Fibroblast of lung (primary cell): ENCODE measurements around the gene UCK1. TPM values are rescaled to one million over a fixed set of nuclear protein-coding genes. Genes with fewer than 3 reads are reported as not detected.

Experiments used
- DNase-seq, 2 donors: peaks; one replicate each; pipeline versions ENCODE4 v3.0.0 to v3.0.0-alpha.2; 2010; ENCODE audit warnings: low read depth in 2 of 2
- H2AFZ ChIP-seq: 2 replicates; pipeline ENCODE4 v1.5.1; 2012; ENCODE audit warnings: low read length, control low read depth, inconsistent platforms
- H3K27ac ChIP-seq: 2 replicates; pipeline ENCODE4 v1.5.1; 2011; ENCODE audit warnings: low read length, control low read depth; ENCODE audit not compliant: insufficient read depth
- H3K27me3 ChIP-seq: 2 replicates; pipeline ENCODE4 v1.5.1; 2011; ENCODE audit warnings: mild to moderate bottlenecking, low read length; ENCODE audit not compliant: control insufficient read depth, insufficient read depth
- H3K36me3 ChIP-seq: 2 replicates; pipeline ENCODE4 v1.5.1; 2011; ENCODE audit warnings: low read length; ENCODE audit not compliant: control insufficient read depth, insufficient read depth
- H3K4me1 ChIP-seq: 2 replicates; pipeline ENCODE4 v1.5.1; 2011; ENCODE audit warnings: low read length; ENCODE audit not compliant: control insufficient read depth, insufficient read depth; ENCODE audit errors: extremely low read depth
- H3K4me2 ChIP-seq: 2 replicates; pipeline ENCODE4 v1.5.1; 2011; ENCODE audit warnings: low read length, control low read depth; ENCODE audit not compliant: insufficient read depth; ENCODE audit errors: extremely low read depth
- H3K4me3 ChIP-seq, 4 experiments: fragments of 200-600 bp in 1 of 4; sonication (generic) in 1 of 4; replicated peaks in 1 of 4; 2 replicates each; pipeline ENCODE4 v1.5.1; 2011 to 2016; ENCODE audit warnings: low read length in 4 of 4, low read depth in 3 of 4, mild to moderate bottlenecking in 3 of 4, control low read depth in 2 of 4, inconsistent platforms in 1 of 4, mixed read lengths in 1 of 4; ENCODE audit not compliant: insufficient read depth in 1 of 4; ENCODE audit errors: control extremely low read depth in 1 of 4
- H3K79me2 ChIP-seq: 2 replicates; pipeline ENCODE4 v1.5.1; 2012; ENCODE audit warnings: mild to moderate bottlenecking, low read length, inconsistent platforms; ENCODE audit not compliant: control insufficient read depth, insufficient read depth
- H3K9ac ChIP-seq: 2 replicates; pipeline ENCODE4 v1.5.1; 2011; ENCODE audit warnings: mild to moderate bottlenecking, low read length, control low read depth; ENCODE audit not compliant: insufficient read depth
- H3K9me3 ChIP-seq: 2 replicates; pipeline ENCODE4 v1.5.1; 2012; ENCODE audit warnings: low read depth, low read length; ENCODE audit not compliant: control insufficient read depth, insufficient read depth
- H4K20me1 ChIP-seq: 2 replicates; pipeline ENCODE4 v1.5.1; 2011; ENCODE audit warnings: low read length; ENCODE audit not compliant: control insufficient read depth, insufficient read depth; ENCODE audit errors: extremely low read depth
- CTCF ChIP-seq, 2 donors: IDR thresholded peaks in 1 of 2; conservative IDR thresholded peaks in 1 of 2; 1 replicate in 1 of 2; 2 replicates in 1 of 2; pipeline ENCODE4 v1.5.1; 2011 to 2012; ENCODE audit warnings: low read length in 2 of 2, control low read depth in 1 of 2, inconsistent platforms in 1 of 2, low read depth in 1 of 2, mild to moderate bottlenecking in 1 of 2
- EZH2 ChIP-seq: IDR thresholded peaks from 2 replicates; pipeline ENCODE4 v1.5.1; 2012; ENCODE audit warnings: low read length, control low read depth, mild to moderate bottlenecking; ENCODE audit errors: missing control alignments
- polyA plus RNA-seq, 2 donors: library from polyadenylated mRNA; depleted of rRNA in 1 of 2; stranded (reverse) in 1 of 2; unstranded in 1 of 2; fragments of >200 nt; gene quantifications; 2 replicates each; pipeline ENCODE4 v1.2.1, GENCODE V29; 2011 to 2012; ENCODE audit warnings: missing spikeins in 1 of 2
- total RNA-seq: library from RNA; depleted of rRNA; stranded (reverse); fragments of >200 nt; gene quantifications from 2 replicates; pipeline ENCODE4 v1.2.1, GENCODE V29; 2014

The UCK1 gene
- total and polyA plus RNA-seq, 2 donors (not counting 1 experiment from before 2014, with no cell fraction given): 20.9 to 22.3 TPM

GRCh38 chr9:131522257-131523085, 8.6 kb downstream of the UCK1 start:
- Histone ChIP-seq H3K9me3 (no peaks in the 10 kb centered on the region), H4K20me1 (no peaks in the 10 kb centered on the region), H3K27me3 (no peaks in the 10 kb centered on the region), H3K4me3 (no peak overlapping the region), H3K36me3 (peaks cover 36% of the 10 kb centered on the region), H3K4me2 (no peak overlapping the region), H3K9ac (no peak overlapping the region), H3K27ac (no peak overlapping the region), H2AFZ (no peak overlapping the region), H3K4me1 (no peaks in the 10 kb centered on the region), H3K79me2 (no peaks in the 10 kb centered on the region)
- no peak for DNase-seq
- TF ChIP-seq CTCF (conservative IDR thresholded peaks at IDR 0.05 in 1 of 2, IDR thresholded peaks at IDR 0.05 in 1 of 2; ENCODE audit: low read depth in 1 of 2, low read length in 2 of 2) (no peak), EZH2 (no peak)

GRCh38 chr9:131521822-131522221, 9.2 kb downstream of the UCK1 start:
- no peak for DNase-seq
- no peak overlapping the region for H2AFZ ChIP-seq
- H3K4me2 ChIP-seq: no peak overlapping the region
- H4K20me1 ChIP-seq: no peaks in the 10 kb centered on the region
- H3K4me1 ChIP-seq: no peaks in the 10 kb centered on the region
- TF ChIP-seq EZH2 (no peak), CTCF (conservative IDR thresholded peaks at IDR 0.05 in 1 of 2, IDR thresholded peaks at IDR 0.05 in 1 of 2; ENCODE audit: low read depth in 1 of 2, low read length in 2 of 2) (no peak)
- peaks cover 37% of the 10 kb centered on the region for H3K36me3 ChIP-seq
- no peak overlapping the region for H3K4me3 ChIP-seq
- no peaks in the 10 kb centered on the region for H3K79me2 ChIP-seq
- no peak overlapping the region for H3K9ac ChIP-seq
- no peak overlapping the region for H3K27ac ChIP-seq
- no peaks in the 10 kb centered on the region for H3K9me3 ChIP-seq
- no peaks in the 10 kb centered on the region for H3K27me3 ChIP-seq

GRCh38 chr9:131521203-131521602, 9.9 kb downstream of the UCK1 start:
- H3K79me2 ChIP-seq: no peaks in the 10 kb centered on the region
- no peaks in the 10 kb centered on the region for H3K27me3 ChIP-seq
- H4K20me1 ChIP-seq: no peaks in the 10 kb centered on the region
- H3K9ac ChIP-seq: no peak overlapping the region
- DNase-seq: no peak
- no peak overlapping the region for H2AFZ ChIP-seq
- no peak for TF ChIP-seq CTCF (conservative IDR thresholded peaks at IDR 0.05 in 1 of 2, IDR thresholded peaks at IDR 0.05 in 1 of 2; ENCODE audit: low read depth in 1 of 2, low read length in 2 of 2)
- TF ChIP-seq EZH2: no peak
- no peaks in the 10 kb centered on the region for H3K4me1 ChIP-seq
- H3K4me3 ChIP-seq: no peak overlapping the region
- no peak overlapping the region for H3K4me2 ChIP-seq
- no peak overlapping the region for H3K27ac ChIP-seq
- peaks cover 38% of the 10 kb centered on the region for H3K36me3 ChIP-seq
- no peaks in the 10 kb centered on the region for H3K9me3 ChIP-seq
